ENCODE data around the gene CTAGE9.
"Not testable (repeated sequence)": the region's sequence is repeated elsewhere in the genome, so short reads cannot be mapped to it uniquely, and the experiment has no call there.

Gene CTAGE9, protein sequence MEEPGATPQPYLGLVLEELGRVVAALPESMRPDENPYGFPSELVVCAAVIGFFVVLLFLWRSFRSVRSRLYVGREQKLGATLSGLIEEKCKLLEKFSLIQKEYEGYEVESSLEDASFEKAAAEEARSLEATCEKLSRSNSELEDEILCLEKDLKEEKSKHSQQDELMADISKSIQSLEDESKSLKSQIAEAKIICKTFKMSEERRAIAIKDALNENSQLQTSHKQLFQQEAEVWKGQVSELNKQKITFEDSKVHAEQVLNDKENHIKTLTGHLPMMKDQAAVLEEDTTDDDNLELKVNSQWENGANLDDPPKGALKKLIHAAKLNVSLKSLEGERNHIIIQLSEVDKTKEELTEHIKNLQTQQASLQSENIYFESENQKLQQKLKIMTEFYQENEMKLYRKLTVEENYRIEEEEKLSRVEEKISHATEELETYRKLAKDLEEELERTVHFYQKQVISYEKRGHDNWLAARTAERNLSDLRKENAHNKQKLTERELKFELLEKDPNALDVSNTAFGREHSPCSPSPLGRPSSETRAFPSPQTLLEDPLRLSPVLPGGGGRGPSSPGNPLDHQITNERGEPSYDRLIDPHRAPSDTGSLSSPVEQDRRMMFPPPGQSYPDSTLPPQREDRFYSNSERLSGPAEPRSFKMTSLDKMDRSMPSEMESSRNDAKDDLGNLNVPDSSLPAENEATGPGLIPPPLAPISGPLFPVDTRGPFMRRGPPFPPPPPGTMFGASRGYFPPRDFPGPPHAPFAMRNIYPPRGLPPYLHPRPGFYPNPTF

DNA sequence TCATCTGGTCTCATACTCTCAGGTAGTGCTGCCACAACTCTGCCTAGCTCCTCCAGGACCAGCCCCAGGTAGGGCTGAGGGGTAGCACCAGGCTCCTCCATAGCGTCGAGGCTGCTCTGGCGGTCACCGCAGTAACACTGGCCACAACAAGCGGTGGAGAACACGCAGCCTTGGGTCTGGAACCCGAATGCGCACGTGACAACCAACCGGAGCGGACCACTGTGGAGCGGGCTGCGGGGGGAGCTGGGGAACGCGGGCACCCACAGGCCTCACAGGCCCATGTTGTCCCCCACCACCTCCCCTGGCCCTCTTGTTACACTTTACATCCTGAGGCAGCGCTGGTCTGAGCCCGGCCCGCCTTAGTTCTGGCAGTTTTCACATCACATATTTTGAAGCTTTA, at the start of gene CTAGE9:
Gene CTAGE9, minus strand, starts transcription at position 101 of the 400 bp plus-strand sequence. Its CDS starts 0 bp downstream, at position 101.
- DNase-seq (ENCODE audit: low read depth), result not testable (repeated sequence)

DNA sequence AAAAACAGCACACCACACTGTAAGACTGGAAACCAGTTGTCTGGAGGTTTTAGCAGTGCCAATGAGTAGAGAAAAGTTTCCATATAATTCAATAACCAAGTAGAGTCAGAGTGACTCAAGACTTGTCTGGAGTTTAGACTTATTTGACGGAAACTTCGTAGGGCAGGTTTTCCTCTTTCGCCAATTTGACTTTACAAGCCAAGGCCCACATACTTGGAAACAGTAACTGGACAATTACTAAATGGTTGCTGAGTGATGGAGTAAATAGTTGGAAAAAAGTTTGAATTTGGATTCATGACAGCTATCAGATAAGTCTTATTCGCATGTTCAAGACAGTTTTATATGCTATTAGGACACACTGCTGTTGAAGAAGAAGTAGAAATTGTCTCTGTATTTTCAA, 48.1 kb upstream of the CTAGE9 start:
- DNase-seq (ENCODE audit: low read depth), result no peak

GRCh38 chr6:131756039-131756438, 45.2 kb upstream of the CTAGE9 start:
- no peak for DNase-seq (ENCODE audit: low read depth)

DNA sequence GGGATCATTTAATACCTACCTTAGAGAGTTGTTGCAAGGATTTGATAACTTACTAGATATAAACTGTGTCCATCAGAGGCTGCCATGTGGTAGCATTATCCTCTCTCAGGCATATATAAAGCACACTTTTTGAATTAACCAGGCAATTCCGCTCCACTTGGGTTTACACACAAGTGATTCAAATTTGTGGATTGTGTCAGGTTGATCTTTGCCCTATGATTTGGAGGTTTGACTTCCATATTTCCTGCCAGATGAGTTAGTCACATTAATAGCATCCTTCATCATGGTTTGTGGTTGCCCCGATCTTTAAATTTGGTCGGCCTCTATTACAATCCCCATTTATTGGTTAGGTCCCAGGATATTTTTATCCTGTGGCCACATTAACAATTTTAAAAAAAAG, 44.8 kb upstream of the CTAGE9 start:
- DNase-seq (ENCODE audit: low read depth), result peak; percentile 93

- no peak for DNase-seq (ENCODE audit: low read depth)
These were observed 44.1 kb upstream of the CTAGE9 start for GRCh38 chr6:131754715-131755567.

- DNase-seq (ENCODE audit: low read depth), result no peak
These were observed 43.3 kb upstream of the CTAGE9 start for GRCh38 chr6:131754088-131754487.

DNA sequence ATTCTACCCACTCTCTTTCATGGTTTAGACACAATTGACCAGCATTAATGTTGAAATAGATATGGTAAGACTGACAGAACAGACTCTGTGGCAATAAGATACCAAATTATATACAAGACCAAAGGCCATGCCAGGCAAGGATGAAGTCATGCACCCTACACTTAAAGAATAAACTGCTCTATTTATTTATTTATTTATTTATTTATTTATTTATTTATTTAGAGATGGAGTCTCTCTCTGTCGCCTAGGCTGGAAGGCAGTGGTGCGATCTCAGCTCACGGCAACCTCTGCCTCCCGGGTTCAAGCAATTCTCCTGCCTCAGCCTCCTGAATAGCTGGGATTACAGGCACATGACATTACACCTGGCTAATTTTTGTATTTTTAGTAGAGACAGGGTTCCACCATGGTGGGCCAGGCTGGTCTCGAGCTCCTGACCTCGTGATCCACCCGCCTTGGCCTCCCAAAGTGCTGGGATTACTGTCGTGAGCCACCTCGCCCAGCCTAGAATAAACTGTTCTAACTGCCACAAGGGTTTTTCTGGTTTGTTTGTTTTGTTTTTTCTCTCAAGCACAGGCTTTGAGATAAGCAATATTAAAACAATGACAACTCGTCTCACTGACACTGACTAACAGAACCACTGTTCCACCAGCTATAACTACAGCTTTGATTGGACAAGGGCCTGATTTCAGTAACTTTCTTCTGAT, 40.3 kb upstream of the CTAGE9 start:
- DNase-seq (ENCODE audit: low read depth), result not testable (repeated sequence)

DNA sequence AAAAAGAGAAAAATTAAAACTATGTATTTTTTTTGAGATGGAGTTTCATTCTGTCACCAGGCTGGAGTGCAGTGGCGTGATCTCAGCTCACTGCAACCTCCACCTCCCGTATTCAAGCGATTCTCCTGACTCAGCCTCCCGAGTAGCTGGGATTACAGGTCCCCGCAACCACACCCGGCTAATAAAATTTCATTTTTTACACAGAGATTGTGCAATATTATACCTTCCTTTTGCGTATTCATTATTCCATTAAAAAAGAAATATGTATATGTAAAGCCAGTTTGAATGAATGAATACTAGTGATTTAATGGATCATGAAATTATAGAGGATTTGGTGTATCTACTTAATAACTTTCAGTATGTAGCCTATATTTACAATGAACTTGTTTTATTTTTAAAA, 38.2 kb upstream of the CTAGE9 start:
- no peak for DNase-seq (ENCODE audit: low read depth)

- no peak for DNase-seq (ENCODE audit: low read depth)
These were observed 37.1 kb upstream of the CTAGE9 start for GRCh38 chr6:131747821-131748353.

DNA sequence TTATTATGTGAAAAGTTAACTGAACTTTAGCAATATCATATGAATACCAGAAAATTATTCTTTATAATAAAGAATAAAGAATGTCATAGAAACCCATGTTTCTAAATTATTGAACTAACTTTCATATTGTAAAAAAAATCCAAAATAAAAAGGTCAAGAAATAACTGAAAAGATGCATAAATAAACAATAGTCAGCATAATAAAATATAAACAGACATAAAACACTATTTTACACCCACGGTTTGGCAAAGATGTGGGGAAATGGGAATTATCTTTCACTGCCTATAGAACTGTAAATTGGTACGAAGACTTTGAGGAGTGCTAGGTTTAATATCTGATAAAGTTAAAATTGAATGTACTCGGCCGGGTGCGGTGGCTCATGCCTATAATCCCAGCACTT, 34.7 kb upstream of the CTAGE9 start:
- DNase-seq (ENCODE audit: low read depth), result no peak

GRCh38 chr6:131744432-131745287, 33.8 kb upstream of the CTAGE9 start:
- no peak for DNase-seq (ENCODE audit: low read depth)

GRCh38 chr6:131741688-131742393, 31.0 kb upstream of the CTAGE9 start:
- no peak for DNase-seq (ENCODE audit: low read depth)

DNA sequence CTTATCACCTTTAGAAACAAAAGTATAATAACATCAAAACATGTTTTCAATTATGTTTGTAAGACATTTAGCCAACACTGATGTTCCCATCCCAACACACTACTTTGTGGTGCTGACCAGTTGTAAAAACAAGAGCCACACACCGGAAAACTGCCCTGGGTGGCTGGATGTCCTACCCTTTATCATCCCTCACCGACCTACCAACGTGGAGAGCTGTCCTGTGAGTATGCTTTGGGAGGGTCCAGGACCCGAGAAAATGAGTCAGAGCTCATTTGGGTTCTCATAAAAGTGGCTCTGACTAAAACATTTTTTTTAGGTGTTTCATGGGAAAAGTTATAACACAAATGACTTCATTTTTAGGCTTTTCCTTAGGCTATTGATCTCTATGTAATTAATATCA, 29.3 kb upstream of the CTAGE9 start:
- DNase-seq (ENCODE audit: low read depth), result no peak

GRCh38 chr6:131739136-131739535, 28.3 kb upstream of the CTAGE9 start:
- no peak for DNase-seq (ENCODE audit: low read depth)

DNA sequence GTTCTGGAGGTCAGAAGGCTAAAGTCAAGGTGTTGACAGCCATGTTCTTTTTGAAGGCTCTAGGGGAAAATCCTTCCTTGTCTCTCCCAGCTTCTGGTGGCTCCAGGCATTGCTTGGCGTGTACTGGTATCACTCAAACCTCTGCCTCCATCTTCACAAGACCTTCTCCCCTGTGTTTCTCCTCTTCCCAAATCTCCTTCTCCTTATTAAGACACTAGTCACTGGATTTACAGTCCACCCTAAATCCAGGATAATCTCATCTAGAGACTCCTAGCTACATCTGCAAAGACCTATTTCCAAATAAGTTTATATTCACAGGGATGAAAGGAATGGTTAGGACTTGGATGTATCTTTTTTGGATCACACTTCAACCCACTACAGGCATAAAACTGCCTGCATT, 26.0 kb upstream of the CTAGE9 start:
- DNase-seq (ENCODE audit: low read depth), result no peak

GRCh38 chr6:131736003-131736596, 25.3 kb upstream of the CTAGE9 start:
- no peak for DNase-seq (ENCODE audit: low read depth)

- DNase-seq (ENCODE audit: low read depth), result no peak
These were observed 22.7 kb upstream of the CTAGE9 start for GRCh38 chr6:131733376-131734016.

DNA sequence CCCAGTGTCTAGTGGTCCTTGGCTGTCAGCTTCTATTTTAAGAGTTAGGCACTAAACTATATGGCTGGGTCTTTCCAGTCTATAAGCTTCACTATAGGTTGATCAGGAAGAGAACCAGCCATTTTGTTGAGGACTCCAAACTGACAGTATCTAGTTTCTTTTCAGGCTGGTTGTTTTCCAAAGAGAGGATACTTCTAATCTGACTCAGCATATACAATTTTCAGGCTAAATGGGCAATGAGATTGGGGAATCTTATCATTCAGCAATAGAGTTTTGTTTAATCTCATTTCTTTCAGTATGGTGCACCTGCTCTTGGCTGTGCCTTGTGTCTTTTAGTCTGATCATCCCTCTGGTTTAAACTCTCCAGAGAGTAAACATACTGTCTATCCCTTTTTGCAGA, 20.4 kb upstream of the CTAGE9 start:
- DNase-seq (ENCODE audit: low read depth), result no peak

GRCh38 chr6:131730264-131730663, 19.4 kb upstream of the CTAGE9 start:
- DNase-seq (ENCODE audit: low read depth), result no peak
